Lower leg skin (tissue), 3 donors: ENCODE data around the gene CDC73.

ENCODE experiments used
- CTCF ChIP-seq, 3 donors: fragments of 450-650 bp; IDR thresholded peaks; one replicate each; pipeline ENCODE4 v1.5.1; 2016; ENCODE audit warnings: antibody characterized with exemption in 3 of 3, mild to moderate bottlenecking in 3 of 3, moderate library complexity in 2 of 3
- POLR2A ChIP-seq, 2 donors: fragments of 450-650 bp; IDR thresholded peaks; one replicate each; pipeline ENCODE4 v1.6.1; 2016 to 2017; ENCODE audit warnings: antibody characterized with exemption in 2 of 2, mild to moderate bottlenecking in 1 of 2, moderate library complexity in 1 of 2

DNA sequence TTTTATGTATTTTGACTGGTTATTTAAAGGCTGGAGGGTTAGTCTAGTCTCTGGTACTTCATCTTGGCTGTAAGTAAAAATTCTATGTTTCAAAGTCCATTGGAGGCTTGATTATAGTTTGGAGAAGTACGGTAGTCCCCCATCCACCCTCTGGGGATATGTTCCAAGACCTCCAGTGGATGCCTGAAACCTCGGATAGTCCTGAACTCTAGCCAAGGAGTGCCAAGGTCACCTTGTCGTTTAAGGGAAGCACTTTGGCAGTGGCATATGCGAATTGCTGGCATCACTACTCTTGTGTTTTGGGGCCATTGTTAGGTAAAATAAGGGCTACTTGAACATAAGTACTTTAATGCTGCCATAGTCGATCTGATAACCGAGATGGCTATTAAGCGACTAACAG lies 18.4 kb downstream of the CDC73 start:
- TF ChIP-seq POLR2A (IDR thresholded peaks at IDR 0.05), result no peak
- no peak for TF ChIP-seq CTCF (IDR thresholded peaks at IDR 0.05)
